ENCODE data around the gene IP6K1.
"Not testable (repeated sequence)": the region's sequence is repeated elsewhere in the genome, so short reads cannot be mapped to it uniquely, and the experiment has no call there.

IP6K1 gene

DNA sequence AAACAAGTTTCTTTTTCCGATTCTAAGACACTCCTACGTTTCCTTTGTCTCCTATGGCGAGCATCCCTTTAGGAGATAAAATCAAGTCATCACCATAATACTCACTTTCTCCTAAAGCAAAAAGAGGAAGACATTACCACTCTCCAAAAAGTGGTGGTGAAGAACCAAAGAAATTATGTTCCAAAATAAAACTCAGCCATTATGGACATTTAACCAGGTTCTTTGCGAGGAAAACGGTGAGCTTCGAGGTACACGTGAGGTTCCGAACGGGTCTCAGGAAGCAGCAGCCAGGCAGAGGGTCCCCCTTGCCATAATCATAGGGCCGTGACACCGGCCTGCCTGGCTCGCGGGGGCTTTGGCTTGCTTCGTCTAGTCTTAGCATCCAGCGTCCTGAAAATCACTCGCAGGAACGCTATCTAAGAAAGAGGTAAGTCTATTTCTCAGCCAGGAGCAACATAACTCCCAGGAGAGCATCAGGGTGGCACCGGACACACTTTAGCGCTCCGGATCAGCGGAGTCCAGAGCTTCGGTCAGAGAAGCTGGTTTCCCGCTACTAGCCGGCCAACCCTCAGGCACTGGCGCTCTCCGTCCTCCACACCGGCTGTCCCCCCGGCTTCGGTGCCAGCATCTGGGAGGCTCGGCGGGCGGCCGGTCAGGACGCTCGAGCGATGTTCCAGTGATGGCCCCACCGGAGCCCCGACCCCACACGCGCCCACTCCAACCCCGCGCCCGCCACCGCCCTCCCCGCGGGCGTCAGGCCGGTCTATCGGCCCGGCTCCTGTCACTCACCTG lies 581 bp downstream of the IP6K1 start:
- no peak for DNase-seq (ENCODE audit: low spot score)
- H3K36me3 Mint-ChIP-seq (ENCODE audit: low read depth), result peaks cover 14% of the 10 kb centered on the region
- H3K9me3 Mint-ChIP-seq, result no peaks in the 10 kb centered on the region
- H3K4me3 Mint-ChIP-seq, result peak overlapping the region; percentile 94
- H3K4me1 Mint-ChIP-seq (ENCODE audit: low read depth), result peaks cover 25% of the 10 kb centered on the region
- peak overlapping the region; percentile 91 for H3K27ac Mint-ChIP-seq
- peaks cover 6% of the 10 kb centered on the region for H3K27me3 Mint-ChIP-seq (ENCODE audit: low read depth)

GRCh38 chr3:49782277-49782676 lies 4.1 kb downstream of the IP6K1 start:
- H3K4me3 Mint-ChIP-seq; H3K27me3 Mint-ChIP-seq (ENCODE audit: low read depth); H3K27ac Mint-ChIP-seq; DNase-seq (ENCODE audit: low spot score); H3K9me3 Mint-ChIP-seq: not testable (repeated sequence)
- Mint-ChIP-seq H3K36me3 (ENCODE audit: low read depth) (peaks cover 20% of the 10 kb centered on the region), H3K4me1 (ENCODE audit: low read depth) (peaks cover 34% of the 10 kb centered on the region)

DNA sequence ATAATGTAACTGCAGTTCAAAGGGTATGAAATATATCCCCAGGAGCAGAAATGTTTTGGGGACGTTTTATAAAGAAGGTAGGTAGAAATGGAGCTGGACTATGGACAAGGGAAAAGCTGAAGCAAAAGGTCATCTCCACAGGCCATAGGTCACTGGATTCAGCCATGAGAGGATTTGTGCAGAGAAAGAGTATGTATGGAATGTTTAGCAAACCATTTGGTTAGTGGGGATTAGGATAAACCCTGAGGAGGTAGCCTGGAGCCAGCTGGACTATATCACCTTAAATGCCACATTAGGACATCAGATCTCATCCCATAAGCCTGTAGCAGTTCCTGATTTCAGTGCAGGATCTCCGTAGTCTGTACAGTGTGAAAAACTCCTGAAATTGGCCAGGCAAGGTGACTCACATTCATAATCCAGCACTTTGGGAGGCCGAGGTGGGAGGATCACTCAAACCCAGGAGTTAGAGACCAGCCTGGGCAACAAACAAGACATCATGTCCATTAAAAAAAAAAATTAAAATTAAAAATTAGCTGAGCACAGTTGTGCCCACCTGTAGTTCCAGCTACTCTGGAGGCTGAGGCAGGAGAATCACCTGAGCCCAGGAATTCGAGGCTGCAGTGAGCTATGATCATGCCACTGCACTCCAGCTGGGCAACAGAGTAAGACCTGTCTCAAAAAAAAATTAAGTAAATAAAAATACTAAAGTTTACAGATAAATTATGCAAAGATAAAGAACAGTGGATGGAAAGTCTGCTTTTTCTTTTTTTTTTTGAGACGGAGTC lies 4.7 kb downstream of the IP6K1 start:
- Mint-ChIP-seq H3K27ac (no peak overlapping the region), H3K9me3 (no peaks in the 10 kb centered on the region), H3K36me3 (ENCODE audit: low read depth) (peaks cover 24% of the 10 kb centered on the region), H3K4me3 (no peak overlapping the region), H3K27me3 (ENCODE audit: low read depth) (no peaks in the 10 kb centered on the region), H3K4me1 (ENCODE audit: low read depth) (peaks cover 27% of the 10 kb centered on the region)
- DNase-seq (ENCODE audit: low spot score), result no peak

- not testable (repeated sequence) for H3K9me3 Mint-ChIP-seq; DNase-seq (ENCODE audit: low spot score); H3K27me3 Mint-ChIP-seq (ENCODE audit: low read depth); H3K4me3 Mint-ChIP-seq; H3K27ac Mint-ChIP-seq
- Mint-ChIP-seq H3K36me3 (ENCODE audit: low read depth) (peaks cover 25% of the 10 kb centered on the region), H3K4me1 (ENCODE audit: low read depth) (peaks cover 26% of the 10 kb centered on the region)
These were observed 5.4 kb downstream of the IP6K1 start for GRCh38 chr3:49780975-49781365.

- no peak for DNase-seq (ENCODE audit: low spot score)
- no peaks in the 10 kb centered on the region for H3K9me3 Mint-ChIP-seq
- peaks cover 23% of the 10 kb centered on the region for H3K36me3 Mint-ChIP-seq (ENCODE audit: low read depth)
- H3K4me3 Mint-ChIP-seq, result no peak overlapping the region
- H3K4me1 Mint-ChIP-seq (ENCODE audit: low read depth), result peaks cover 22% of the 10 kb centered on the region
- H3K27ac Mint-ChIP-seq, result no peak overlapping the region
- H3K27me3 Mint-ChIP-seq (ENCODE audit: low read depth), result no peaks in the 10 kb centered on the region
These were observed 6.0 kb downstream of the IP6K1 start for GRCh38 chr3:49780080-49780974.

GRCh38 chr3:49779358-49780079 lies 6.8 kb downstream of the IP6K1 start:
- Mint-ChIP-seq H3K9me3 (no peaks in the 10 kb centered on the region), H3K4me3 (no peak overlapping the region), H3K27ac (peak overlapping the region; percentile 26), H3K36me3 (ENCODE audit: low read depth) (peaks cover 23% of the 10 kb centered on the region), H3K4me1 (ENCODE audit: low read depth) (peaks cover 18% of the 10 kb centered on the region), H3K27me3 (ENCODE audit: low read depth) (no peaks in the 10 kb centered on the region)
- DNase-seq (ENCODE audit: low spot score), result no peak

DNA sequence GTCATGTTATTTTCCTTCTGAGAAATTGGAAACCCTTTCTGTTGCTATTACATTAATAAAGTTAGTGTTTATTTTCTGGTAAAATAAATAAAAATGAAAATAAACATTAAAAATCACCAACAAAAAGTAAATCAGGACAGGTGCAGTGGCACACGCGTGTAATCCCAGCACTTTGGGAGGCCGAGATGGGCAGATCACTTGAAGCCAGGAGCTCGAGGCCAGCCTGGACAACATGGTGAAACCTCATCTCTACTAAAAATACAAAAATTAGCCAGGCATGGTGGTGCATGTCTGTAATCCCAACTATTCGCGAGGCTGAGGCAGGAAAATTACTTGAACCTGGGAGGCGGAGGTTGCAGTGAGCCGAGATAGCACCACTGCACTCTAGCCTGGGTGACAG lies 10.2 kb downstream of the IP6K1 start:
- not testable (repeated sequence) for H3K27ac Mint-ChIP-seq; DNase-seq (ENCODE audit: low spot score); H3K9me3 Mint-ChIP-seq; H3K27me3 Mint-ChIP-seq (ENCODE audit: low read depth); H3K4me3 Mint-ChIP-seq
- peaks cover 11% of the 10 kb centered on the region for H3K36me3 Mint-ChIP-seq (ENCODE audit: low read depth)
- peaks cover 11% of the 10 kb centered on the region for H3K4me1 Mint-ChIP-seq (ENCODE audit: low read depth)

DNA sequence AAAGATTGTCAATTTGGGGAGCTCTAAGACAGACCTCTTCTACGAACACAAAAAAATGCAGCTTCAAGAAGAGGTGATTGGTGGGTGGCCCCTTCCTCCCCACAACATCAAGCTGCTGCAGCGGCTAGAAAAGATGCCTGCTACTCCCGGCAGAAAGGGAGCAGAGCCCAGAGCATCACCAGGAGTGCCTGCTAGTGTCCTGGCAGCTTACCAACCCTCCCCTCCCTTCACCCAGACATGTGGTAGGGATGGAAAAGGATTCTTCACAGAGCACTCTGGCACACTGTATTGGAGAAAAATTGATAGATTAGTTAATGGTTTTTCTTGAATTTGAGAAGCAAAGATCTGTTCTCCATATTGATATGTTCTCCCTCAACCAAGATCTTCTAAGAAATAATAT lies 10.8 kb downstream of the IP6K1 start:
- no peak overlapping the region for H3K27ac Mint-ChIP-seq
- H3K4me1 Mint-ChIP-seq (ENCODE audit: low read depth), result peaks cover 9% of the 10 kb centered on the region
- H3K9me3 Mint-ChIP-seq, result no peaks in the 10 kb centered on the region
- H3K36me3 Mint-ChIP-seq (ENCODE audit: low read depth), result peaks cover 11% of the 10 kb centered on the region
- DNase-seq (ENCODE audit: low spot score), result no peak
- H3K27me3 Mint-ChIP-seq (ENCODE audit: low read depth), result no peaks in the 10 kb centered on the region
- H3K4me3 Mint-ChIP-seq, result no peak overlapping the region

DNA sequence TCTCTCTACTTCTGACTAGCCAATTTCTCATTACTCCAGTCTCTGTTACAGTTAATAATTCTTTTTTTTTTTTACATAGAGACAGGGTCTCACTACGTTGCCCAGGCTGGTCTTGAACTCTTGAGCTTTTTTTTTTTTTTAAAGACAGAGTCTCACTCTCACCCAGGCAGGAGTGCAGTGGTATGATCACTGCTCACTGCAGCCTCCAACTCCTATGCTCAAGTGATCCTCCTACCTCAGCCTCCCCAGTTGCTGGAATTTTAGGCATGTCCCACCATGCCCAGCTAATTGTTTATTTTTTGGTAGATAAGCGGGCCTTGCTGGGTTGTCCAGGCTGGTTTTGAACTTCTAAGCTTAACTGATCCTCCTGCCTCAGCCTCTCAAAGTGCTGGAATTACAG lies 13.6 kb downstream of the IP6K1 start:
- Mint-ChIP-seq H3K4me1 (ENCODE audit: low read depth) (peaks cover 4% of the 10 kb centered on the region), H3K27ac (no peak overlapping the region), H3K9me3 (no peaks in the 10 kb centered on the region), H3K4me3 (no peak overlapping the region), H3K27me3 (ENCODE audit: low read depth) (no peaks in the 10 kb centered on the region), H3K36me3 (ENCODE audit: low read depth) (peaks cover 8% of the 10 kb centered on the region)
- no peak for DNase-seq (ENCODE audit: low spot score)

DNA sequence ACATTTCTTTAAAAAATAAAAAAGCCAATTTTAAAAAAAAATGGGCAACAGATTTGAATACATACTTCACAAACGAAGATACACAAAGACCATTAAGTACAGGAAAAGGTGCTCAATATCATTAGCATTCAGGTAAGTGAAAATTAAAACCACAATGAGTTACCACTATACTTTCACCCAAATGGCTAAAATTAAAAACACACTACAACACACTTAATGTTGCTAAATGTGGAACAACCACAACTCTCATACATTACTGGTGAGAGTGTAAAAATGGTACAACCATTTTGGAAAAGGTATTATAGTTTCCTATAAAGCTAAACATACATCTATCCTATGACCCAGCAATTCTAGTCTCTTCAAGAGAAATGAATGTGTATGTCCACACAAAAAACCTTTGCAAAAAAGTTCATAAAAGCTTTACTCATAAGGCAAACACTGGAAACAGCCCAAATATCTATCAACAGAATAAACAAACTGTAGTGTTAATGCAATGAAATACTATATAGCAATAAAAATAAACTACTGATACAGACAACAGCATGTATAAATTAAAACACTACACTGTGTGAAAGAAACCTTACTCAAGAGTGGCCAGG lies 14.9 kb downstream of the IP6K1 start:
- H3K27me3 Mint-ChIP-seq (ENCODE audit: low read depth), result no peaks in the 10 kb centered on the region
- no peak for DNase-seq (ENCODE audit: low spot score)
- peaks cover 4% of the 10 kb centered on the region for H3K4me1 Mint-ChIP-seq (ENCODE audit: low read depth)
- H3K9me3 Mint-ChIP-seq, result no peaks in the 10 kb centered on the region
- peaks cover 3% of the 10 kb centered on the region for H3K36me3 Mint-ChIP-seq (ENCODE audit: low read depth)
- no peak overlapping the region for H3K4me3 Mint-ChIP-seq
- no peak overlapping the region for H3K27ac Mint-ChIP-seq

- H3K4me1 Mint-ChIP-seq (ENCODE audit: low read depth), result peaks cover 4% of the 10 kb centered on the region
- no peak overlapping the region for H3K4me3 Mint-ChIP-seq
- no peak overlapping the region for H3K27ac Mint-ChIP-seq
These were observed 16.4 kb downstream of the IP6K1 start for GRCh38 chr3:49769926-49770325.

DNA sequence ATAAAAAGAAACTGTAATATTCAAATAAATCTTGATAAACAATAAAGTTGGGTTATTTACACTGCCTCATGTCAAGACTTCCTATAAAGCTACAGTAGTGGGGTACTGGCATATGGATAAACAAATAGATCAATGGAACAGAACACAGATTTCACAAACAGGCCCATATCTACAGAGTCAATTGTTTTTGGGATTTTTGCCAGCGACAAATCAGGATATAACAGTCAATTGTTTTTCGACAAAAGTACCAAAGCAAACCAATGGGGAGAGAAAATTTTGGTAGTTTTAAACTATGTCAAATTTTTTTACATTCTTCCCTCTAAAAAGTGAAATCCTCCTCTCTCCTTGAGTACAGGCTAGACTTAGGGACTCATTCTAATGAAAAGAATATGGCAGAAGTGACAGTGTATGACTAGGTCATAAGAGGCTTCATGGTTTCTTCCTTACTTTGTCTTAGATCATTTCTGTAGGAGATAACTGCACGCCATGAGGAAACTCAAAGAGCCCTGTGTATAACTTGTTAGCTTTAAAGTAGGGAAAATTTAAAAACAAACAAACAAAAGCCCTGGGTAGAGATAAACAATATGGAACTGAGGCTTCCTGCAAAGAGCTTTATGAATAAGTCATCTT lies 16.9 kb downstream of the IP6K1 start:
- Mint-ChIP-seq H3K27me3 (ENCODE audit: low read depth) (no peaks in the 10 kb centered on the region), H3K4me3 (no peak overlapping the region), H3K9me3 (no peaks in the 10 kb centered on the region), H3K4me1 (ENCODE audit: low read depth) (peaks cover 4% of the 10 kb centered on the region), H3K36me3 (ENCODE audit: low read depth) (peaks cover 3% of the 10 kb centered on the region), H3K27ac (no peak overlapping the region)
- no peak for DNase-seq (ENCODE audit: low spot score)

More at GRCh38 chr3:49769926-49770325, 16.4 kb downstream of the IP6K1 start:
- no peak for DNase-seq (ENCODE audit: low spot score)
- H3K36me3 Mint-ChIP-seq (ENCODE audit: low read depth), result peaks cover 3% of the 10 kb centered on the region
- H3K27me3 Mint-ChIP-seq (ENCODE audit: low read depth), result no peaks in the 10 kb centered on the region
- no peaks in the 10 kb centered on the region for H3K9me3 Mint-ChIP-seq

- DNase-seq (ENCODE audit: low spot score), result no peak
- Mint-ChIP-seq H3K4me3 (no peak overlapping the region), H3K27me3 (ENCODE audit: low read depth) (no peaks in the 10 kb centered on the region), H3K9me3 (no peaks in the 10 kb centered on the region), H3K4me1 (ENCODE audit: low read depth) (no peaks in the 10 kb centered on the region), H3K36me3 (ENCODE audit: low read depth) (no peaks in the 10 kb centered on the region), H3K27ac (no peak overlapping the region)
These were observed 22.4 kb downstream of the IP6K1 start for GRCh38 chr3:49763981-49764380.
